Breast epithelium (tissue), 3 donors: Measurements from ENCODE around the gene FBLN2.

Experiments used
- CTCF ChIP-seq, 3 donors: fragments of 450-650 bp; IDR thresholded peaks; one replicate each; pipeline ENCODE4 v1.5.1; 2016 to 2017; ENCODE audit warnings: antibody characterized with exemption in 3 of 3, mild to moderate bottlenecking in 3 of 3, moderate library complexity in 3 of 3
- POLR2A ChIP-seq: fragments of 450-650 bp; IDR thresholded peaks from one replicate; pipeline ENCODE4 v1.6.1; 2016; ENCODE audit warnings: antibody characterized with exemption, mild to moderate bottlenecking, moderate library complexity
- POLR2AphosphoS5 ChIP-seq, 3 donors: sonication (generic); formaldehyde crosslinking; IDR thresholded peaks; one replicate each; pipeline ENCODE4 v1.6.1; 2017; ENCODE audit warnings: antibody characterized with exemption in 3 of 3

DNA sequence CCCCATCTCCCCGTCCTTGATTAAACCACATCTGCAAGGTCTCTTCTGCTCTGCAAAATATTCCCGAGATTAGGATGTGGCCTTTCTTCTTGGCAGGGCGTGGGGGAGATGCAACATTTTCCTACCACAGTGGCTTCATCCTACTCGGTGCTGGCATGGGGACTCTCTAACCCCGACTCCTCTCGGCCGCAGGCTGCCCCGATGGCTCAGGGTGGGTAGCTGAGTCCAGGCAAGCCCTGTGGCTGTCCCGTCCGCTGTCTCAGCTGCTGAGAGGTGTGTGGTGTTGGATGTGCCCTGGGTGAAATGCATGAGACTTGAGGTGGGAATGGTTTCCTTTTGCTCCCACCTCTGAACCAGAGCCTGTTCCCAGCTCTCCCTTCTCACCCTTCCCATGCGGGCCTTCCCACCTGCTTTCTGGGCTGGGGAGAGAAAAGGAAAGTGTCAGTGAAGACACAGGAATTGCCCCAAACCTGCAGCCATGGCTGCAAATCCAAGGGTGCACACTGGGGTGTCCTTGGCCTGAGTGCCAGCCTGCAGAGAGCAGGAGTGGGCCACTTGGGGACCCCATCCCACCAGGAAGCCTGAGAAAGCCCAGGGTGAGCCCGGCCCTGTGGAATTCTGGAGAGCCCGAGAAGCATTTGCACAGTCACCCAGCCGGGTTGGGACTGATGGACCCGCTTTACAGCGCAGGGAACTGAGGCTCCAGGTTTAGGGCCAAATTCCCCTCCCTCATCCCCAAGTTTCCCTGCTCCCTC is 115.0 kb downstream of the FBLN2 start:
- TF ChIP-seq POLR2AphosphoS5 (IDR thresholded peaks at IDR 0.05) (no peak), CTCF (IDR thresholded peaks at IDR 0.05) (no peak), POLR2A (no peak)
